NCI-H524 treated with DMSO at 0.1 percent for 48 hours (cell line): Measurements from ENCODE around the gene MROH9.

Experiments
- DNase-seq: peaks from one replicate; lab custom pipeline; 2025; lab: John Stamatoyannopoulos, UW

Gene MROH9

GRCh38 chr1:171082606-171083005, 147.3 kb downstream of the MROH9 start:
- DNase-seq, result no peak

GRCh38 chr1:171083222-171083621, 147.9 kb downstream of the MROH9 start:
- DNase-seq, result no peak

- DNase-seq, result no peak
Measured at GRCh38 chr1:171084091-171084490, 148.8 kb downstream of the MROH9 start.

- no peak for DNase-seq
Measured at GRCh38 chr1:171084870-171085269, 149.5 kb downstream of the MROH9 start.

- DNase-seq, result no peak
Measured at GRCh38 chr1:171087896-171088295, 152.6 kb downstream of the MROH9 start.

- DNase-seq, result no peak
Measured at GRCh38 chr1:171090604-171091003, 155.3 kb downstream of the MROH9 start, which contains the start of gene FMO3. Gene FMO3, plus strand, starts transcription at chr1:171090905. Its CDS starts 1,754 bp downstream, at chr1:171092659.

- no peak for DNase-seq
Measured at GRCh38 chr1:171103862-171104261, 168.5 kb downstream of the MROH9 start.

- no peak for DNase-seq
Measured at GRCh38 chr1:171107262-171107940, 172.1 kb downstream of the MROH9 start.

- no peak for DNase-seq
Measured at GRCh38 chr1:171107969-171108368, 172.6 kb downstream of the MROH9 start.

GRCh38 chr1:171109966-171110365, 174.6 kb downstream of the MROH9 start:
- DNase-seq, result no peak

- DNase-seq, result no peak
Measured at GRCh38 chr1:171110621-171111326, 175.4 kb downstream of the MROH9 start.

GRCh38 chr1:171112119-171112518, 176.8 kb downstream of the MROH9 start:
- no peak for DNase-seq

- DNase-seq, result no peak
Measured at GRCh38 chr1:171113382-171113781, 178.0 kb downstream of the MROH9 start.
